ENCODE data around the gene DHX35.

The DHX35 gene

GRCh38 chr20:38979842-38980241 lies 17.7 kb downstream of the DHX35 start:
- no peak overlapping the region for H3K27ac ChIP-seq
- TF ChIP-seq CTCF (conservative IDR thresholded peaks at IDR 0.05) (no peak), ZFX (IDR thresholded peaks at IDR 0.05) (no peak)

GRCh38 chr20:38982291-38982690 lies 20.1 kb downstream of the DHX35 start:
- TF ChIP-seq CTCF (conservative IDR thresholded peaks at IDR 0.05) (no peak), ZFX (IDR thresholded peaks at IDR 0.05) (no peak)
- no peak overlapping the region for H3K27ac ChIP-seq

GRCh38 chr20:38985060-38985459 lies 22.9 kb downstream of the DHX35 start:
- no peak overlapping the region for H3K27ac ChIP-seq
- TF ChIP-seq CTCF (conservative IDR thresholded peaks at IDR 0.05): no peak
- no peak for TF ChIP-seq ZFX (IDR thresholded peaks at IDR 0.05)

- TF ChIP-seq CTCF (conservative IDR thresholded peaks at IDR 0.05) (no peak), ZFX (IDR thresholded peaks at IDR 0.05) (no peak)
Measured at GRCh38 chr20:38985603-38986170, 23.5 kb downstream of the DHX35 start.

GRCh38 chr20:38986663-38987062 lies 24.5 kb downstream of the DHX35 start:
- no peak for TF ChIP-seq ZFX (IDR thresholded peaks at IDR 0.05)
- no peak for TF ChIP-seq CTCF (conservative IDR thresholded peaks at IDR 0.05)
- H3K27ac ChIP-seq: no peak overlapping the region

More at GRCh38 chr20:38985603-38986170, 23.5 kb downstream of the DHX35 start:
- no peak overlapping the region for H3K27ac ChIP-seq

GRCh38 chr20:38987777-38988176 lies 25.6 kb downstream of the DHX35 start:
- TF ChIP-seq CTCF (conservative IDR thresholded peaks at IDR 0.05): no peak
- TF ChIP-seq ZFX (IDR thresholded peaks at IDR 0.05): no peak
- H3K27ac ChIP-seq: no peak overlapping the region

GRCh38 chr20:38990728-38991127 lies 28.6 kb downstream of the DHX35 start:
- no peak for TF ChIP-seq CTCF (conservative IDR thresholded peaks at IDR 0.05)
- no peak for TF ChIP-seq ZFX (IDR thresholded peaks at IDR 0.05)

More at GRCh38 chr20:38990728-38991127, 28.6 kb downstream of the DHX35 start:
- H3K27ac ChIP-seq: no peak overlapping the region
